Measurements from ENCODE around the gene CNTRL. TPM values are rescaled to one million over a fixed set of nuclear protein-coding genes. Genes with fewer than 3 reads are reported as not detected.

CNTRL gene
- polyA plus RNA-seq, 1 of the 3 experiments (the other 2 are of a cell fraction): 3.6 TPM

GRCh38 chr9:121183666-121184423, 109.1 kb downstream of the CNTRL start:
- peaks cover 57 to 64% of the 10 kb centered on the region in 2 experiments for H3K36me3 ChIP-seq (replicated peaks in 1 of 2; ENCODE audit: control insufficient read depth in 1 of 2, insufficient read depth in 2 of 2, low read length in 1 of 2)
- TF ChIP-seq ZBTB33 (IDR thresholded peaks at IDR 0.05; ENCODE audit: borderline replicate concordance, low read depth) (no peak), POLR2AphosphoS5 (IDR thresholded peaks at IDR 0.05; ENCODE audit: low read depth, low read length) (no peak), MAX (IDR thresholded peaks at IDR 0.05; ENCODE audit: low read depth) (no peak), FOSL2 (IDR thresholded peaks at IDR 0.05; ENCODE audit: borderline replicate concordance, low read depth) (no peak)
- no peak for DNase-seq
- CTCF ChIA-PET: interaction anchor here (0.8 to 3.5 kb wide), 2 partner anchors 15 to 29 kb away, joined by 3 to 9 read pairs; no protein-coding TSS in a partner anchor
- no peak overlapping the region for H2AFZ ChIP-seq (ENCODE audit: low read depth)
- H3F3A ChIP-seq (replicated peaks; ENCODE audit: insufficient read depth): no peaks in the 10 kb centered on the region
- H3K9me3 ChIP-seq: no peaks in the 10 kb centered on the region
- no peak overlapping the region for H3K27ac ChIP-seq (ENCODE audit: low read depth in 2 of 2, low read length in 1 of 2)
- H3K4me1 ChIP-seq (ENCODE audit: control insufficient read depth in 1 of 2, insufficient read depth in 2 of 2, low read depth in 1 of 2, low read length in 1 of 2): peaks cover 0 to 6% of the 10 kb centered on the region in 2 experiments; a peak in 1 of 4 replicates
- H4K20me1 ChIP-seq (ENCODE audit: insufficient read depth): peaks cover 41% of the 10 kb centered on the region
- H3K9me2 ChIP-seq: no peaks in the 10 kb centered on the region
- no peak overlapping the region for H3K4me2 ChIP-seq
- WGBS (ENCODE audit: low lambda C conversion rate): 93% methylated on average over 3 of the region's 3 CpGs
- H3K9ac ChIP-seq: no peak overlapping the region
- no peaks in the 10 kb centered on the region for H3K27me3 ChIP-seq (ENCODE audit: insufficient read depth)
- no peak overlapping the region for H3K4me3 ChIP-seq (ENCODE audit: low read depth in 2 of 2, low read length in 1 of 2)
- POLR2A ChIA-PET: no interaction called here
- H3K79me2 ChIP-seq (ENCODE audit: insufficient read depth): peaks cover 89% of the 10 kb centered on the region

GRCh38 chr9:121184463-121184862, 109.7 kb downstream of the CNTRL start:
- H3K9me3 ChIP-seq: no peaks in the 10 kb centered on the region
- TF ChIP-seq FOSL2 (IDR thresholded peaks at IDR 0.05; ENCODE audit: borderline replicate concordance, low read depth) (no peak), GATA2 (CRISPR knock-in tag; IDR thresholded peaks at IDR 0.05) (no peak), PBX3 (IDR thresholded peaks at IDR 0.05) (no peak), POLR2AphosphoS5 (IDR thresholded peaks at IDR 0.05; ENCODE audit: low read depth, low read length) (no peak), ZBTB33 (IDR thresholded peaks at IDR 0.05; ENCODE audit: borderline replicate concordance, low read depth) (no peak), JUND (IDR thresholded peaks at IDR 0.05) (no peak), RCOR1 (IDR thresholded peaks at IDR 0.05; ENCODE audit: low read length) (no peak), MEF2A (IDR thresholded peaks at IDR 0.05; ENCODE audit: borderline replicate concordance, low read depth) (no peak), TCF12 (IDR thresholded peaks at IDR 0.05) (no peak), GABPA (IDR thresholded peaks at IDR 0.05; ENCODE audit: low read depth) (no peak)
- peaks cover 0 to 6% of the 10 kb centered on the region in 2 experiments; a peak in 1 of 4 replicates for H3K4me1 ChIP-seq (ENCODE audit: control insufficient read depth in 1 of 2, insufficient read depth in 2 of 2, low read depth in 1 of 2, low read length in 1 of 2)
- peaks cover 92% of the 10 kb centered on the region for H3K79me2 ChIP-seq (ENCODE audit: insufficient read depth)
- H4K20me1 ChIP-seq (ENCODE audit: insufficient read depth): peaks cover 47% of the 10 kb centered on the region
- H3K4me3 ChIP-seq (ENCODE audit: low read depth in 2 of 2, low read length in 1 of 2): no peak overlapping the region
- no peak for DNase-seq
- peaks cover 55 to 67% of the 10 kb centered on the region in 2 experiments for H3K36me3 ChIP-seq (replicated peaks in 1 of 2; ENCODE audit: control insufficient read depth in 1 of 2, insufficient read depth in 2 of 2, low read length in 1 of 2)
- H3K27me3 ChIP-seq (ENCODE audit: insufficient read depth): no peaks in the 10 kb centered on the region
- no peak overlapping the region for H3K4me2 ChIP-seq
- no peaks in the 10 kb centered on the region for H3F3A ChIP-seq (replicated peaks; ENCODE audit: insufficient read depth)
- H3K9me2 ChIP-seq: no peaks in the 10 kb centered on the region
- POLR2A ChIA-PET: no interaction called here
- no peak overlapping the region for H2AFZ ChIP-seq (ENCODE audit: low read depth)
- CTCF ChIA-PET: interaction anchor here (0.8 to 3.5 kb wide), 2 partner anchors 15 to 28 kb away, joined by 3 to 9 read pairs; no protein-coding TSS in a partner anchor
- no peak overlapping the region for H3K27ac ChIP-seq (ENCODE audit: low read depth in 2 of 2, low read length in 1 of 2)
- H3K9ac ChIP-seq: no peak overlapping the region
